LNCaP clone FGC (cell line): ENCODE data around the gene ALDH3B2.

Source experiments
- DNase-seq: peaks from one replicate; pipeline ENCODE4 v3.0.0-alpha.2; 2011; ENCODE audit warnings: low read depth
- H3K4me3 ChIP-seq: 2 replicates; pipeline ENCODE4 v1.5.1; 2011; ENCODE audit warnings: mild to moderate bottlenecking, low read depth, low read length, control low read depth
- TF ChIP-seq, protein P1 (sequence below): IDR thresholded peaks from 2 replicates; pipeline ENCODE4 v1.5.1; 2012; ENCODE audit warnings: mild to moderate bottlenecking; ENCODE audit not compliant: control insufficient read depth, insufficient read depth; ENCODE audit errors: extremely low read depth

ALDH3B2 gene

DNA sequence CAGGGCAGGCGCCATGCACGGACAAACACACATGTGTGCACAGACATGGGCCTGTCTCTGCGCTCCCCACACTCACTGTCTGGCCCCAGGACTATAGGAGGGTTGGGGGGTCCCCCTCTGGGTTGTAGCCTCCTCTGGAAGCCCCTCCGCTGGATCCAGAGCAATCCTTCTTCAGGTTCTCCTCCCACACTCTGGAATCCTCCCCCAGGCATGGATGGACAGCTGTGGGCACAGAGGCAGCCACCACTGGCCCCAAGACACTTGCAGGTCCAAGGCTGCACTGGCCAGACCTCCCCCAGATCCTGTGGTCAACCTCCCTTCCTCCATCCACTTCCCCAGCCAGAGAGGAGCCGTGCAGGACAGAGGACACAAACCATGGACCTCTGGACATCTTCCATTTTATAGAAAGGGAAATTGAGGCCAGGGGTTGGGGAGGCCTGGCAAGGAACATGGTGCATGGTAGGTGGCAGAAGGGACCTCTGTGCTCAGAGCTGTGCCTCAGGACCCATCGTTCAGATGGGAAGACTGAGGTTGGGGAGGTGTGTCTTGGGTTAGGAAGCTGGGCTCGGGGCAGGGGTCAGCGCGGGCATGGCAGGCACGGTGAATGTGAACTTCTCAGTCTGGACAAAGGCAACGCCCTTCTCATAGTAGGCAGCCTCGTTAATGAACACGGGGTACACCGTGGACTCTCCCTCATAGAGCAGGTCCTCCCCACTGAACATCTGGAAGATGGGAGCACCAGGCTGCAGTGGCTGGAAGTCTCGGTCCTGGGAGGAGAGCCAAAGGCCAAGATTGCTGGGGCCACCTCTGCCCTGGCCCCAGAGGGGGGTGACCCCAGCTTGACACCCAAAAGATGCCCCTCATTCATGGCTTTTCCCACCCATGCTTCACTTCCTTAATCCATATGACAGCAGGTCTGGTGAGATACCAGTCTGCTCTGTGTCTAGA lies 32.0 kb downstream of the ALDH3B2 start:
- TF ChIP-seq, protein P1, sequence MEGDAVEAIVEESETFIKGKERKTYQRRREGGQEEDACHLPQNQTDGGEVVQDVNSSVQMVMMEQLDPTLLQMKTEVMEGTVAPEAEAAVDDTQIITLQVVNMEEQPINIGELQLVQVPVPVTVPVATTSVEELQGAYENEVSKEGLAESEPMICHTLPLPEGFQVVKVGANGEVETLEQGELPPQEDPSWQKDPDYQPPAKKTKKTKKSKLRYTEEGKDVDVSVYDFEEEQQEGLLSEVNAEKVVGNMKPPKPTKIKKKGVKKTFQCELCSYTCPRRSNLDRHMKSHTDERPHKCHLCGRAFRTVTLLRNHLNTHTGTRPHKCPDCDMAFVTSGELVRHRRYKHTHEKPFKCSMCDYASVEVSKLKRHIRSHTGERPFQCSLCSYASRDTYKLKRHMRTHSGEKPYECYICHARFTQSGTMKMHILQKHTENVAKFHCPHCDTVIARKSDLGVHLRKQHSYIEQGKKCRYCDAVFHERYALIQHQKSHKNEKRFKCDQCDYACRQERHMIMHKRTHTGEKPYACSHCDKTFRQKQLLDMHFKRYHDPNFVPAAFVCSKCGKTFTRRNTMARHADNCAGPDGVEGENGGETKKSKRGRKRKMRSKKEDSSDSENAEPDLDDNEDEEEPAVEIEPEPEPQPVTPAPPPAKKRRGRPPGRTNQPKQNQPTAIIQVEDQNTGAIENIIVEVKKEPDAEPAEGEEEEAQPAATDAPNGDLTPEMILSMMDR: no peak
- H3K4me3 ChIP-seq: no peak overlapping the region
- DNase-seq: no peak

DNA sequence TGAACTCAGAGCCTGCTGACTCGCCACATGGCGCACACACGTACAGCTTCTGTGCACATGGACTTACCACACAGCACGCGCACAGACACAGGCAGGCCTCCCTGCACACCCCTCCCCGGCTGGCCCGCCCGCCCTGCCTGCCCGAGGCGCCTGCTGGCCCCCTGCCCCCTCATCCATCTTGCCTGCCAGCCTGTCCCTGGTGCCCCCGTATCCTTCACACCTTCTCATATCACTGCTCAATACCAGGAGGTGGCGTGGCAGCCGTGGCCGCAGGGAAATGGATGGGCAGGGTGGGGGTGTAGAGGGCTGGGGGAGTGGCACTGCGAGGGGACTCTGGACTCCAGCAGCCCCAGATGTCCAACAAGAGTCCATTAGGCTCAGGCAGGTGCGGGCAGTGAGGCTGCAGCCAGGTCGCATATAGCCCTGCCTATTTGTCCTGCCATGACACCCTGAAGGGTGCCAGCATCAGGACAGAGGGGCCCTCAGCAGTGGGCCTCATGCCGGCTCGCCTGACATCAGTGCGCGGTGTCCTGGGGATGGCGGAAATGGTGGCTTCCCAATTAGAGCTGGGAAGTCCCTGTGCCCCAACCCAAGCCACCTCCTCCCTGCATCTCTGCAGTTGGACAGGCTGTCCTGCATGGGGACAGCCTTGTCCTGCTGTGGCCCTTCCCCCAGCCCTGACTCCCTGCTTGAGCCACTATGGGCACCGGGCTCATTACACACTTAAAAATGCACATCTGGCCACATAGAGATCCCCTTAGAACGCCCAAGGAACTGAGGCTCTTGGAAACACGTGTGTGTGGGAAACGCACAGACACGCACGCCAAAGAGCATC lies 32.9 kb downstream of the ALDH3B2 start:
- TF ChIP-seq, protein P1: no peak
- DNase-seq: no peak
- no peak overlapping the region for H3K4me3 ChIP-seq

DNA sequence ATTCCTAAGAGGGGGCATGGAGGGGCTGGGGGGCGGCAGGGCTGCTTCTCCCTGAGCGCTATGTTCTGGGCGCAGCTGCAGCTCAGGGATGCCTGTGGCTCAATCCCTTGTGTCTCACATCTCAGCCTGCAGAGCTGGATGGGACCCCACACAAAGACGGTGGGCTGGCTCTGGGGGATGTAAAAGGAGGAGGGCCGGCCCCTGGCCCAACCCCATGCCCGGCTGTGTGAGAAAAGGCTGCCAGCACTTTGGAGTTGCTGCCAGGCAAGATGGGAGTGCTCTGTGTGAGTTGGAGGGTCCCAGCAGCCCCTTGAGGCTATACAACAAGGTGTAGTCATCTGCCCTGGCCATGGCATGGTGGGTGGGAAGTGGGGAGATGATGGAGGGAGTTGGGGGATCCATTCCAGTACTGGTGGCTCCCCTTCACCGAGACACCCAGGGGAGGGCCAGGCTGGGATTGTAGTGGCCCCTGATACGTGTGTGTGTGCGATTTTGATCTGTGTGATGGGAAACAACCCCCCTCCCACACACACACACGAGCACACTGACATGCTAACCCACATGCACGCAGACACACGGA lies 33.6 kb downstream of the ALDH3B2 start:
- TF ChIP-seq, protein P1: no peak
- no peak for DNase-seq
- H3K4me3 ChIP-seq: no peak overlapping the region

DNA sequence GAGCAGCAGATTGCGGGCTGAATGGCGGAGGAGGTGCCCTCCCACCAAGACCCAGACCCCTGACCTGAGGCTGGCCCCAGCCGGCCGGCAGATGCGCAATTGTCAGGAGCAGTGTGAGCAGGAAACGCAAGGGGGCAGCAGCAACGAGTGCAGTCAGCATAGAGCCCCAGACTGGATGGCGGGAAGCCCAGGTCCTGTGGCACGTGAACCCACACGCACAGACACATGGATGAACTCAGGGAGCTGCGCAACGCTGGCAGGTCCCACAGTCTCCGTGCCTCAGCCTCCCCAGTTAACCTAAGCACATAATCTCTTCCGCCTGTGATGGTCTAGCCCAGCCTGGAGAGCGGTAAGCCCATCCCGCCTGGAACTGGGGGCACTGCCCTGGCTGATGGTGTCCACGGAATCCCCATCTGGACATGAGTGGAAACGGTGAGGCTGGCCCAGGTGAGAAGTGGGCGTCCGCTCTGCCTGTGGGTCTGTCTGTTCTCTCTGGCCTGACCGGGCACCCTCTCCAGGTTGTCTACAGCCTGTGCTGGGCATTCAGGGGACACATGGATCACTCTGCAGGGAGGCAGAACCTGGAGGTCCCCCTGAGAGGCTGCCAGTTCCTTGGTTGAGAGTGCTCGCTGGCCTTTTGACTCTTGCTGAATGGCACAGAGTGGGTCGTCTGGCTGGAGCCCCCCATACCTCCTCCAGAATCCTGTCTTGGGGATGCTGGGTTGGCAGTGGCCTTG lies 34.2 kb downstream of the ALDH3B2 start:
- no peak overlapping the region for H3K4me3 ChIP-seq
- TF ChIP-seq, protein P1: no peak

DNA sequence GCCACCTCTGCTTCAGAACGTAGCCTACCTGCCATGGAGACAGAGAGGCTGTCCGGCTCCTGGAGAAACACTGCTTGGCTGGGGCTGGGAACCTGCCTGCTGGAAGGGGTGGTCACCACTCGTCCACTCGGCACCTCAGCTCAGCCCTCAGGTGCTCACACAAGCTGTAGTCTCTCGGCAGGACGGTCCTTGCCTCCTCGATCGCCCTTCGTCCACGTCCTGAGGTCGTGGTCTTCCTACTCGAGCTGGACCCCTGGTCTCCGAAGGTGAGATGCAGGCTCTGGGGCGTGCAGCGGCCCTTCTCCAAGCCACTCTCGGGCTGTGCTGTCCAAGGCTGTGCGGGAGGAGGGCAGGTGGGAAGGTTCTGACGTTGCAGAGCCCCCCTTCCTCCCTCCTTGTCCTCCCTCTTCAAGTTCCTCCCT lies 35.0 kb downstream of the ALDH3B2 start, which contains the start of gene TBX10:
Gene TBX10, minus strand, starts transcription at position 326 of the 422 bp plus-strand sequence. Its CDS starts 291 bp downstream, at position 35.
- TF ChIP-seq, protein P1: no peak
- no peak for DNase-seq
- no peak within 1 kb of the TSS for H3K4me3 ChIP-seq

More for the DNA sequence above, 34.2 kb downstream of the ALDH3B2 start:
- DNase-seq: no peak
